NOMO-1 (cell line): ENCODE data around the gene CEP112.

Experiments used
- DNase-seq, 2 experiments: peaks; one replicate each; lab custom pipeline; 2025; ENCODE audit not compliant: unreplicated experiment in 2 of 2; lab: John Stamatoyannopoulos, UW

Gene CEP112

DNA sequence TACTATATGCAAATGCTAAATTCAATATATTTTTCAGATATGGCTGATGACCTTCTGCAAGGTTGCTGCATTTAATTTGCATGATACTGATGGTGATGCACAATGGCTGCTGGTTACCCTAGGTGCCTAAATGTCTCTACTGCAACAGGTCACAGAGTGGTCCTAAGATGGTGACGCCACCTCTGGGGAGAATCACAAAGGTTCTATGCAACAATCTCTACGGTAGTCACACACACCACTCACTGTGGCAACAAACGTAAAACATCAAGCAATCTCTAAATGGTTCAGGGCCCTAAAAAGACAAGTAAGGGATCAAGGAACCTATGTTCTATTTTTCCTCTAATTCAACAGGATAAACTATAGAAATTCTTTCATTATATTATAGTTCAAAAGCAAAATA, 293.3 kb downstream of the CEP112 start:
- no peak for DNase-seq

DNA sequence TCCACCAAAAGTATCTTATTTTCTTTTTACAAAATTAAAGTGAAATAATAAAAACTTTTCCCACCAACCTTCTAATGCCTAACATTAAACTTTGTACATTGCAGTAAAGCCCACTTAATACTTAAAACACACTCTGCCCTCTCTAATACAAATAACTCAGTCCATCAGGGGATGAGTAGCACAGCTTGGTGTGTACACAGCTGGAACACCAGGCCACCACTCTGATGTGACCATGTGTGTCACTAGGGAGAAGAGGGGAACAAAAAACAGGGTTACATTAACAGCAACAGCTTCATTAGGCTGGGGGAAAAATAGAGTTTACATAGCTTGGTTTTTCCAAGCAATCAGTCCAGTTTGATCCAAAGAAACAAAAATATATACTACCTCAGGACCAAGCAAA, 295.0 kb downstream of the CEP112 start:
- DNase-seq = no peak

DNA sequence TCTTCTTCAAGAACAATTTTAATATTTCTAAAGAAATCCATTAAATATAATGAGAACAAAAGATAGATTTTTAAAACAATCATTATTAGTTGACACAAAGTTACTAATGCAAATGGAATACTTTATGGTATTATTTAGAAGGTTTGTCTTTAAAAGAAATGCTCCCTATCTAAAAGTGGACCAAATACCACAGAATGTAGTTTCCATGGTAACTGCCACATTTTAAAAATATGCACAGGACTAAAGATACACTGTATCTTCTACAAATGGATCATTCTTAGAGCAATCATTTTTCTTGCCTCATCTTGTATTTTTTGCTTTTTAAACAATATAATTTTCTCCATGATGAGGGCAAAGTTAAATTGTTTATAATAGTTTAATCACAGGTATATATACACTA, 296.0 kb downstream of the CEP112 start:
- no peak for DNase-seq

DNA sequence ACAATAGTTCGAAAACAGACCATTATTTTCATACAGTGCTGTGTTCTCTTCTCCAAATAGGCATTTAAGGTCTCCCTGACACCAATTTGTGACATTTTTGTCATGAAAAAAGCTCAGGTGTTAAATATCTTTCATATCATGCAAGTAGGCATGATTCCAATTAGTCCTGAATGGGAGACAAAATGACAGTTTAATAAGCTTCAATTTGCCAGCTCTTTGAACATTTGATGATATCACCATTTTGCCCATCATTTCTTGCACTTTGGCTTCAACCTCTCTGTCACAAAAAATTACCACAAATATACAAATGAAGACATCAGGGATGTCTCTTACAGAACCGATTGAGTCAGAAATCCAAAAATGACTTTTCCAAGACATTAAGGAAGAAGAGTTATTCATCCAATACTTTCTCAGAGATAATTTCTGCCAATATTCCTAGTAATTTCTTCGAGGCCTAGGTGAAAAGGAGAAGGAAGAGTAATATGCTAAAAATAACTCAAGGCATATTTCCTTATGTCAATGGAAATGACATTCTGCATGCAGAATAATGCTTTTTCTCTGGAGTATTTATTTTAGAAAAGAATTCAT, 298.1 kb downstream of the CEP112 start:
- DNase-seq = no peak

DNA sequence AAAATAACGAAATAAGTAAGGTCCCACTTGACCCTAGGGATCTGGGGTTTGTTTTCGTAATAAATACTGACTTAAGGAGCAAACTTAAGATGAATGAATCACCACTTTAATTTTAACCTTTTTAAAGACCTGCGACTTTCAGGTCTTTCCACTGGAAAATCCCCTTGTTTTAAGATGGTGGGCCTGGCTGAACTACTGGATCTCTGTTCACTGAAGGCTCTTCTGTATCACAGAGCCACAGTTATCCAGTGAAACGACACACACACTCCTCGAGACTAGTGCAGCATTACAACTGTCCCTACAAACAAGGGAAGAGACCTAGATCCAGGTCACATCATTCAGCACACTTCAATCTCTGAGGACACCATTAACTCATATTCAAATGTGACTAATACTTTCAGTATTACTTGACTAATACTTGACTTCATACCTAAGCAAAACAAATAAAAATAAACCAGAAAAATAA, 299.0 kb downstream of the CEP112 start:
- DNase-seq = no peak

DNA sequence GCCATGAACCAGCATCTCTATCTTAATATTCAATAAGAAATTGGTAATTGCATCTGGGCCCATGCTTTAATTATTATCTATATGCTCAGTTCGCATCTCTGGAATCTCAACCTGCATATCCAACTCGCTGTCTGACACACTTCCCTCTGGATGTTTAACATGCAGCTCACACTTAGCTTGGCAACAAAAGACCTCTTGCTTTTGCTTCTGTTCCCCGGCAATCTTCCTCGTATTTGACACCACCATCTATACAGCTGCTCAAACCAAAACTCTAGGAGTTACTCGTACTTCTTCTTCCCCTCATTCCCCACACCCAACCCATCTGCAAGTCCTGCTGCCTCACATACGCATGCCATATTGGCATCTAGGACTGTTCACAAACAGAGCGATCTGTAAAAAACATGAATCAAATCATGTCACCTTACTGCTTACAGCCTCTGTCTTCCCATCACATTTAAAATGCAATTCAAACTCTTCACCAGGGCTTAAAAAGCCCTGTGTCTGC, 300.6 kb downstream of the CEP112 start:
- DNase-seq = no peak

DNA sequence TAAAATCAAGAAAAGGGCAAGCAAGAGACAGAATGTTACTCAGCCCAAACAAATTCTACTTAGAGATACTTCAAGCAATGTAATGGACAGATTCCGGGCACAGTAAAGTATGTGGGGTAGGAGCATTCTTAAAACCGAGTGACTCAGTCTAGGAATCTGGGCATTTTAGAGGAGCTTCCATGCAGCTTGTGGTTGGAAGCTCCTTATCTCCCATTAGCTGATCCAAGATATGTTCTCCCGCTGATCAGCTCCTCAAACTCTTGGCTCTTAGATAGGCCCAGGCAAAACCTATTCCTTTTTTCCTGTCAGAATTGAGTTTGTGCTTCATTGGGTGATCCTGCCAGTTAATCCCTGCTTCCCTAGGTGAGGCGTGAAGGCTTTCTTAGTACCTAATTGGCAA, 303.3 kb downstream of the CEP112 start:
- DNase-seq = no peak

DNA sequence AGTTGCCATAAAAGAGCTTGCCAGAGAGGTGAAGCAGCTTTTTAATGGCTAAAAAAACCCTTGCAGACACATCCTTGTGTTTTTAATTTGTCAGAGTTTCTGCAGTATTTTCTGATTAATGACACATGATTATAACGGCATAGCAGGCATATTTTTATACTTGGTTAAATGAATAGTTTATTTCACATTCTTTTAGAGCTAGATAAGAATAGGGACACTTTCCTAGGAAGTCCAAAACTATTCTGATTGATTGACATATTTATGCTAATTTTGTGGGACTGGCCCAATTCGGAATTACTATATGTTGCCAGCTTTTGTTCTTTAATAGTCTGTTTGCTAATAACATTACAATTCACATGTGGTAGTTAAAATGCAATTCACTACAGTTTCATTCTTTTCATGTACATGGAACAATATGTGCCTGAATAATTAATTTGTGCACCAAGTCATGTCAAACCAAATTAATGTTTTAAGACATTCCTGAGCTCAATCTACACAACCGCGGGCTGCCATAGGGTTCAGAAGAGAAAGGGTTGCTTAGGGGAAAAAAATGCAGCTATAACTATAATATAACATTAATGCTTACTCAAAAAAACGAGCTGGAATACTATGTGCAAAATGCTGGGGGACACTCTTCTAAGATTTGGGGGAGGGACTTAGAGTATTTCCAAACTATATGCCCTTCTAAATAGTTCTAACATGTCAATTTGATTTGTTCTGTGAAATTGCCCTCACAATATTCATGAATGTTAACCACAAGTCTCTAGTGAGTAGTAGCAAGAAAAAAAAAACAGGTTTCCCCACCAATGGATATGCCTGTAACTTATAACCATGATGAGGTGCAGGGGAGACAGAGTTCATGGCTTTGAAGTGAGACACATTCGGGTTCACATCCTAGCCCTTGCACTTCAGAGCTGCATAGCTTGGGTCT, 305.4 kb downstream of the CEP112 start:
- no peak for DNase-seq

DNA sequence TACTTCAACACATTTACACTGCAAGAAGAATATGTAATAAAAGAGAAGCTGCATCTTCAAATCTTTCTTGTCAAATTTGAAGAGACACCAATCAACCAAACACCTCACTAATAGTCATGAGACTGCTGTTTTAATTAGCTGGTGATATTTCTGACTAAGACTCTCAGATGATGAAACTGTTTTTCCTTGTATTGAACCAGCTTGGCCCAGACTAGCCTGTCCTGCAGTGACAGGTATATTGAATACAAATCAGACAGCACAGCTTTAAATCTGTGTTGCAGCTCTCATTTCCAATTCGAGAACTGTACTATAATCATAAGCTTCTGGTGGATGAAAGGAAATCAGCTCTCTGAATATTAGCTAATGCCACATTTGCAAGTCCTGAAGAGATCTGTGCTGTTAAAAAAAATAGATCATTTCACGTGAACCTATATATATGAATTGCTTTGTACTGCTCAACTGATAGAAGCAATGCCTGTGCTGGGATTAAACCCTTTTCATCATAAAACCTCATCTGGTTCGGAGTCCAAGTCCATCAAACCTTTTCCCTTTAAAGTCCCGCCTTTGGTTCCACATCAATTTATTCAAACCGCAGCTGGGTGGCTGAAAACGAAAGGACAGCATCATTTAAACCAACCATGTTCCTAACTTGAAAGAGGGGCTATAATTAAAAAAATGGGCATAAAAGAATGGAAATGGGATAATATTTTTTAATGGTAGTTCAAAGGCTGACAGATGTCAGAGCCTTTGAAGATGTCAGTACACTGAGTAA, 306.2 kb downstream of the CEP112 start:
- no peak for DNase-seq

DNA sequence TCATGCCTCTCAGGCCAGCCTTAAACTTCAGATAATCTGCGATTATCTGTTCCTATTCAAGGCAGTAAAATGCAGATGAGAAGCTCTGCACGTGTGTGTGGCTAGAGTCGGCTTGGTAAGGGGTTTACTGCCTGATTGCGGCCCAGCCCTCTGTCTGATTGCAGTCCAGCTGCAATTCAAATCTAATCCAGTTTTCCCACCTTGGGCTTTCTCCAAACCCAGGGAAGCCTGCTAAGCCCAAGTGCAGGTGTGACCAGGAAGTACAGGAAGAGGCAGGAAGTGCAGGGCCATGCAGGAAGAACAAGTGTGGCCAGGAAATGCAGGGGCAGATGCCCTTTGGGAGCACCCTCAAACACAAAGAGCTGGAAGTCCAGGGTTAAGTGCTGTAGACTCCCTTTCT, 314.9 kb downstream of the CEP112 start:
- no peak for DNase-seq

DNA sequence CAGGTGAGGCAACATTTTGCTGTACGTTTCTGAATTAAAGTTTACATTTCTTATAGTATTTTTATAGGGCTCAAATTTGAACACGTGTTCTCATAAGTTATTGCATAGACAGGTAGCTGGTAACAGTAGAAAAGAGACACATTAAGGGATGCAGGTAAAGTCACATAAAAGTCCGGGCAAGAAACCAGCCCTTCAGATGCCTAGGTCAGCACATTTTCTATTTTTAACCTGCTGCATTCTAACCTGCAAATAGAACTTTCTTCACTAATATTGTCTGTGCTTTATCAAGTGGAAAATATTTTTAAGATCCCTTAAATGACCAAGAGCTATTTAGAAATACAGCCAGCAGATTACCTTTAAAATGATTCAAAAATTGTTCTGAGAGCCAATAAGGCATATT, 323.1 kb downstream of the CEP112 start:
- DNase-seq = no peak

DNA sequence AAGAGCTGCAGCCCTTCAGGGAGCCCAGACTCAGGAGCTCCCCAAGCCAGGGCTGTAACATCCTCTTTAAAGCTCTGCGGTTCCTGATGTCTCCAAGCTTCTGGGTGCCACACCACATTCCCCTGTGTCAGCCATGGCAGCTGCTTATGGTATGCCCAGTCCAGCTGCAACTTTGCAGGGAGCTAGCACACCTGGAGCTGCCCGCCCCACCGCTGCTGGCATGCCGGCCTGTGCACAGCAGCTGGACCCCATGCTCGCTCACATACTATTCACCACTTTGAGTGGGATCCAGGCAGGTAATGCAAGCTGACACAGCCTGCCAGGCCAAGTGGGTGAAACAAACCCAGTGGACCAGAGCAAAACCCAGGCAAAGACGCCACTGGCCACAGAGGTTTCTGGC, 324.9 kb downstream of the CEP112 start:
- no peak for DNase-seq

DNA sequence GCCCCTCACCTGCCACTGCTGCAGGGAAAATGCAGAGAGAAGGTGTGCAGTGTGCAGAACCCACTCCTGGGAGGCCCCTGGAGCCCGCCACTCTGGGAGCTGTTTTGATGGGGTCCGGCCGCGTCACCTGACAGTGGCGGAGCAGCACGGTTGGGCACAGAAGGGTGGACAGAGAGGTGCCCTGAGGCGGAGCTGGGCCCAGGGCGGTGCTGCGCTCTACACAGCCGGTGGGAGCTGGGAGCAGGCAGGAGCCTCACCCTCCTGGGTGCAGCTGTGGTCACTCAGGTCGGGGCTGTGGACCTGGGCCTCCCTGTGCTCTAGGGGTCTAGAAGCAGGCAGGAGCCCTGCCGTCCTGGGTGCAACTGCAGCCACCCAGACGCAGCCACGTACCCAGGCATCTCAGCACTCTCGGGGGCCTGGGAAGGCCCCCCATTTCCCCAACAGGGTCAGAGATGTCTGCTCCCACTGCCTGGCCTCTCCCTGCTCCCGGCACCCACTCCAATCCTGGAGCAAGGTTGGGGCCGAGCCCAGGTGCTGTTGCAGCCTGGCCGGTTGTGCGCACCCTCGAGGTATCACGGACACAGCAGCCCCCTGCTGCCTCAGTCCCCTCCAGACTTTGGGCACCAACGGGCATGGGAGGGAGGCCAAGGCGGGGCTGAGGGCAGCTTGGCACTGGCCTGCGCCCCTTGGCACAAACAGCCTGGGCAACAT, 326.1 kb downstream of the CEP112 start:
- DNase-seq = no peak

DNA sequence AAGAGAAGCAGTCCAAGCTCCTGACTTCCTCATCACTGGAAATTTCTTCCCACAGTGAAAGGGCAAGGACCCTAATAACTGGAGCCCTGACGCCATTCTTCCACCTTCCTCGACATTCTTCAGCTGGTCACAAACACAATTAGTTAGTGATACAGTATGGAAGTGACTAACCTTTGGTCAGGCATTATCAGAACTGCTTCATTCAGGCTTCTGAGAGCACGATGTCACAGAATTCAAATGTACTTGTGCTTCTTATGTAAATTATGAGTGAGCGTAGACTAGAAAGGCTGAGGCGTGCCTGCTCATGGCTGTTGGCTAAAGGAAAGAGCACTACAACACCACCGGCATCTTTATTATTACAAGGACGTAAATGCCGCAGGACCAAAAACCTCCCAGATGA, 327.5 kb downstream of the CEP112 start:
- no peak for DNase-seq

DNA sequence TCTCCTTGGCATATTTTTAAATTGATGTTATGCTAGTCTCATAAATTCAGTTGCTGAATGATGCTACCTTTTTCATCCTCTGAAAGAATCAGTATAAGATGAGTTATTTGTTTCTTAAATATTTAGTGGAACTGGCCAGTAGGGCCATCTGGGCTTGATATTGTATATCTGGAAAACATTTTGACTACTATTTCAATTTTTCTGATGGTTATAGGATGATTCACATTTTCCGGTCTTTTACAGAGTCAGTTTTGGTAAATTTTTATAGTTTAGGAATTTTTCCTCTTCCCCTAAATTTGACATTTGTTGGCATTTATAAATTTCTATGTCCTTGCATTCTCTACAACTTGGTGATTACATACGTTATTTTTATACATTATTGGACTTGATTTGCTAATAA, 334.2 kb downstream of the CEP112 start:
- DNase-seq = no peak

DNA sequence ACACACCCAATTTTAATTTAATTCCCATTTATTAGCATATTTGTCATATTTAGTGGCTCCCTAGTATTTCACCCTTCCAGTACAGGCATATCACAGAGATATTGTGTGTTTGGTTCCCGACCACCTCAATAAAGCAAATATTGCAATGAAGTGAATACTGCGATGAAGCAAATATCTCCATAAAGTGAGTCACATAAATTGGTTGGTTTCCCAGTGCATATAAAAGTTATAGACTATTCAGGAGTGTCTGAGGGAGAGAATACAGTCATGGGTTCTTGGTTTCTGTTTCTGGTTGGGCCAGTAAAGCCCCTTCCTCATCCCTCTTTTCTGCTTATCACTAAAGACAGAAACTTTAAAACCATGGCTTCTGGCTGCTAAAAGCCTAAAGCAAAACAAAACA, 335.1 kb downstream of the CEP112 start:
- DNase-seq = no peak

DNA sequence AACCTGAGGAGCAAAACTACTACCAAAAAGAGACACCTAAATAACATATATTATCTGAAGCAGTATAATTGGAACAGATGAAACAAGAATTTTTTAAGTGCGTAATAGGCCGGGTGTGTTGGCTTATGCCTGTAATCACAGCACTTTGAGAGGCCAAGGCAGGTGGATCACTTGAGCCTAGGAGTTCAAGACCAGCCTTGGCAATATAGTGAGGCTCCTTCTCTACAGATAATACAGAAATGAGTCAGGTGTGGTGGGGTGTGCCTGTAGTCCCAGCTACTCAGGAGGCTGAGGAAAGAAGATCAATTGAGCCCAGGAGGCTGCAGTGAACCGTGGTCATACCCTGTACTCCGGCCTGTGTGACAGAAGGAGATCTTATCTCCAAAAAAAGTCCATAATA, 336.3 kb downstream of the CEP112 start:
- no peak for DNase-seq

DNA sequence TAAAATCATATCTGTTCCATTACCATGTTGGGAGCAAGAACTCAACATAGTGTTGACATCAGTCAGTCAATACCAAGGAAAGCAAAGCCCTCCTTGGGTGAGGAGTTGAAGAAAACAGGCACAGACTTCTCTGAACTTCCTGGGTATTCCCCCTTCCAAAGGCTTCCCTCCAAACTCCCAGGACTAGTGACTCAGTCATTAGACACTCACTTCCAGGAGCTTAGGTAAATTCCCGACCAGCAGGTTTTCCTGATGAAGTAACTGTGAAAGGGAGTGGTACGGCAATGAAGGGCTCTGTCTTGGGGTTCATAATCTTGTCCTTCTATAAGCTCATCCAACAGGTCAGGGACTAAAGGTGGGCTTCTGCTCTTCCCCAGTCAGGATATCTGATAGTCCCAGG, 336.7 kb downstream of the CEP112 start:
- no peak for DNase-seq

DNA sequence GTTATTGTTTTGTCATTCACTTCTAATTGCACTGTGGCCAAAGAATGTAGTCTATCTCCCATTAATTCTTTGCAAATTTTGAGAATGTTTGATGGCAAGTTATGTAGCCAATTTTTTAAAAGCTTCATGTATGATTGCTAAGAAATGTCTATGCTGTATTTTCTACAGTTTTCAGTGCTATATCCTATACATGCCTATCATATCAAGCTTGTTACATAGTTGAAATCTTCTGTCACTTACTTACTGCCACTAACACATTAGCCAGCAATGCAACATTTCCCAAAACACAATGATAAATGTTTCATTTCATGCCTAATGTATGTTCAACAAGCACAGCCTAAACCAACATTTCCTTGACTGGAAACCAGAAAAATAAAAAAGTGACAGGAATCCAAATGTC, 338.1 kb downstream of the CEP112 start:
- DNase-seq = no peak

DNA sequence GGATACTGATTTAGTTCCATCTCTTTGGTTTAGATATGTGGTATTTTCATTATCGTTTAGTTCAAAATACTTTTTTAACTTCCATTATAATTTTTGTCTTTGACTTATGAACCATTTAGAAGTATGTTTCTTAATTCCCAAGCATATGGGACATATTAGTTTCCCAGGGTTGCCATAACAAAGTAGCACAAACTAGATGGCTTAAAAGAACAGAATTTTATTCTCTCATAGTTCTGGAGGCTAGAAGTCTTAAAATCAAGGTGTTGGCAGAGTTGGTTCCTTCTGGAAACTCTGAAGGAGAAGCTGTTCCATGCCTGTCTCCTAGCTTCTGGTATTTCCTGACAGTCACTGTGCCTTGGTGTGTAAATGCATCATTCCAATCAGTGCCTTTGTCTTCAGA, 339.0 kb downstream of the CEP112 start:
- no peak for DNase-seq
